Osteoblast (primary cell): Measurements from ENCODE around the gene IFNB1. TPM values are rescaled to one million over a fixed set of nuclear protein-coding genes. Genes with fewer than 3 reads are reported as not detected.
A peak's percentile ranks its signal among the peaks of the same experiment; 100 is the strongest.

ENCODE experiments used
- DNase-seq: peaks from one replicate; pipeline ENCODE4 v3.0.0; 2011; ENCODE audit warnings: low spot score, mixed read lengths; ENCODE audit not compliant: insufficient read length; ENCODE audit errors: missing footprints
- H2AFZ ChIP-seq: 2 replicates; pipeline ENCODE4 v1.6.0; 2011; ENCODE audit warnings: mild to moderate bottlenecking, low read length
- H3K27ac ChIP-seq: 2 replicates; pipeline ENCODE4 v1.5.1; 2011; ENCODE audit warnings: mild to moderate bottlenecking, low read depth, low read length, moderate library complexity
- H3K27me3 ChIP-seq: 2 replicates; pipeline ENCODE4 v1.6.0; 2012; ENCODE audit warnings: mild to moderate bottlenecking, control low read depth, inconsistent platforms, low read length, moderate library complexity; ENCODE audit not compliant: insufficient read depth
- H3K36me3 ChIP-seq: 2 replicates; pipeline ENCODE4 v1.5.1; 2011; ENCODE audit warnings: mild to moderate bottlenecking, low read length, control low read depth, moderate library complexity; ENCODE audit not compliant: insufficient read depth
- H3K4me1 ChIP-seq: 2 replicates; pipeline ENCODE4 v1.5.1; 2011; ENCODE audit warnings: mild to moderate bottlenecking, low read length, control low read depth, moderate library complexity; ENCODE audit not compliant: insufficient read depth
- H3K4me2 ChIP-seq: 2 replicates; pipeline ENCODE4 v1.6.0; 2011; ENCODE audit warnings: mild to moderate bottlenecking, low read length; ENCODE audit not compliant: insufficient read depth
- H3K4me3 ChIP-seq: fragments of 200-600 bp; sonication (generic); 3 replicates; pipeline ENCODE4 v1.5.1; 2012; ENCODE audit warnings: mild to moderate bottlenecking, low read length, inconsistent platforms; ENCODE audit not compliant: insufficient read depth
- H3K79me2 ChIP-seq: 2 replicates; pipeline ENCODE4 v1.6.0; 2012; ENCODE audit warnings: mild to moderate bottlenecking, low read length, control low read depth, inconsistent platforms; ENCODE audit not compliant: insufficient read depth
- H3K9me3 ChIP-seq: 2 replicates; pipeline ENCODE4 v1.5.1; 2011; ENCODE audit warnings: low read depth, low read length, control low read depth
- H4K20me1 ChIP-seq: 2 replicates; pipeline ENCODE4 v1.6.0; 2012; ENCODE audit warnings: mild to moderate bottlenecking, low read length, control low read depth; ENCODE audit not compliant: insufficient read depth
- total RNA-seq: library from RNA; depleted of rRNA; stranded (reverse); fragments of >200 nt; gene quantifications from 2 replicates; pipeline ENCODE4 v1.2.3, GENCODE V29; 2012
- TF ChIP-seq, protein P1 (sequence below): IDR thresholded peaks from 2 replicates; pipeline ENCODE4 v1.5.1; 2011; ENCODE audit warnings: mild to moderate bottlenecking, low read depth, low read length, moderate library complexity; ENCODE audit errors: extremely low read depth

IFNB1 gene
- total RNA-seq, 1 donor = not detected

- Histone ChIP-seq H3K4me1 (peaks cover 11% of the 10 kb centered on the region), H3K9me3 (no peaks in the 10 kb centered on the region), H2AFZ (no peak overlapping the region), H3K36me3 (no peaks in the 10 kb centered on the region), H3K4me2 (no peak overlapping the region), H3K27me3 (no peaks in the 10 kb centered on the region), H4K20me1 (no peaks in the 10 kb centered on the region), H3K27ac (no peak overlapping the region), H3K4me3 (no peak overlapping the region), H3K79me2 (no peaks in the 10 kb centered on the region)
- TF ChIP-seq, protein P1, sequence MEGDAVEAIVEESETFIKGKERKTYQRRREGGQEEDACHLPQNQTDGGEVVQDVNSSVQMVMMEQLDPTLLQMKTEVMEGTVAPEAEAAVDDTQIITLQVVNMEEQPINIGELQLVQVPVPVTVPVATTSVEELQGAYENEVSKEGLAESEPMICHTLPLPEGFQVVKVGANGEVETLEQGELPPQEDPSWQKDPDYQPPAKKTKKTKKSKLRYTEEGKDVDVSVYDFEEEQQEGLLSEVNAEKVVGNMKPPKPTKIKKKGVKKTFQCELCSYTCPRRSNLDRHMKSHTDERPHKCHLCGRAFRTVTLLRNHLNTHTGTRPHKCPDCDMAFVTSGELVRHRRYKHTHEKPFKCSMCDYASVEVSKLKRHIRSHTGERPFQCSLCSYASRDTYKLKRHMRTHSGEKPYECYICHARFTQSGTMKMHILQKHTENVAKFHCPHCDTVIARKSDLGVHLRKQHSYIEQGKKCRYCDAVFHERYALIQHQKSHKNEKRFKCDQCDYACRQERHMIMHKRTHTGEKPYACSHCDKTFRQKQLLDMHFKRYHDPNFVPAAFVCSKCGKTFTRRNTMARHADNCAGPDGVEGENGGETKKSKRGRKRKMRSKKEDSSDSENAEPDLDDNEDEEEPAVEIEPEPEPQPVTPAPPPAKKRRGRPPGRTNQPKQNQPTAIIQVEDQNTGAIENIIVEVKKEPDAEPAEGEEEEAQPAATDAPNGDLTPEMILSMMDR = no peak
- no peak for DNase-seq
These were observed 20.1 kb upstream of the IFNB1 start for GRCh38 chr9:21097817-21098216.

DNA sequence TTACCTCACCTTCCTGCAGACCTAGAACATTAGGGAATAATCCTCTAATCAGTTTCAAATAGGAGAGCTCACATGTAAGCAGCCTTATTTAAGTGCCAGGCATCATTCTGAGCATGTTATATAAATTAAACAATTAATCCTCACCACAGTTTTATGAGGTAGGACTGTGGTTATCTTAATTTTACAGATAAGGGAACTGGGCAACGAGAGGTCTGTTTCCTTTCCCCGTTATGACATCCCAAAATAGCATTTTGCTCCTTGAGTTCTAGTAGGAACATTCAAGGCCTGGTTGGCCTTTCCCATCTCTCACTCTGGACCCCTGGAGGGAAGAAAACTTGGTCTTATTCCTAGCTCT lies 19.1 kb upstream of the IFNB1 start:
- Histone ChIP-seq H3K4me1 (peaks cover 11% of the 10 kb centered on the region), H3K79me2 (no peaks in the 10 kb centered on the region), H3K36me3 (no peaks in the 10 kb centered on the region), H4K20me1 (no peaks in the 10 kb centered on the region), H2AFZ (peak overlapping the region; percentile 90), H3K27ac (peak overlapping the region; percentile 25), H3K27me3 (no peaks in the 10 kb centered on the region), H3K4me2 (peak overlapping the region; percentile 64), H3K4me3 (no peak overlapping the region), H3K9me3 (no peaks in the 10 kb centered on the region)
- TF ChIP-seq, protein P1 = no peak
- DNase-seq = no peak

DNA sequence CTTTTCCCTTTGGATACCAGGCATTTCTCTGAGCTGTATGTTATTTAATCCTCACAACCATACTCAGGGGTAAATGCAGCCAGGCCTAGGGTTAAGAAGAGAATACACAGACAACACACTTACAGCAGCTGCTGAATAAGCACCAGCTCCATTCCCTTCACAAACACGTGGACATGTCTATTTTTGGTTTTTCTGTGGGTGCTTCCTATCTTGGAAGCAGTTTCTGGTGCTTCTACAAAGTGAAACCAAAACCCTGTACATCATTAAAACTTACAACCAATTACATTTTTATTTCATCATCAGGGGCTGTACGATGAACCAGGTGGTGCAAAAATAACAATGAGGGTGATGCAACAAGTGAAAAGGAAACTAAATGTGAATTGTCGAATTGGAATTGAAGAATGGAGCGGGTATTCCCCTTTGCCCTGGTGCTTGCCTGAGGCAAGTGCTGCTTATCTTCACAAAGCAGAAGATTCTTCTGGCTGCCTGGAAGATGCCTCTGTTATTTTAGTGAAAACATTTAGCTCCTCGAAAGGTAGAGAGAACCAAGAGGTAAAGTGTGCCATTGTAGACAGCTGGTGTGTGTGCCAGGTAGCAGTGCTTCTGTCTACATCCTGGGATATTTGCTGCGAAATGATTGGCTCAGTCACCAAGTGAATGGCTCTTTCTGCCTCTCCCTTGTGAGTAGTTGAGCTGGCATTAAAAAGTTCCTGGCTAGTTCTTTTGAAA lies 18.6 kb upstream of the IFNB1 start:
- Histone ChIP-seq H3K27ac (peak overlapping the region; percentile 25), H3K4me3 (peak overlapping the region; percentile 58), H3K9me3 (no peaks in the 10 kb centered on the region), H3K4me2 (peak overlapping the region; percentile 64), H3K79me2 (no peaks in the 10 kb centered on the region), H3K36me3 (no peaks in the 10 kb centered on the region), H3K27me3 (no peaks in the 10 kb centered on the region), H4K20me1 (no peaks in the 10 kb centered on the region), H2AFZ (peak overlapping the region; percentile 90), H3K4me1 (peaks cover 14% of the 10 kb centered on the region)
- TF ChIP-seq, protein P1 = no peak
- no peak for DNase-seq

GRCh38 chr9:21095561-21095960 lies 17.8 kb upstream of the IFNB1 start:
- Histone ChIP-seq H3K79me2 (no peaks in the 10 kb centered on the region), H3K27ac (no peak overlapping the region), H3K27me3 (no peaks in the 10 kb centered on the region), H2AFZ (no peak overlapping the region), H3K4me2 (no peak overlapping the region), H3K4me1 (peaks cover 14% of the 10 kb centered on the region), H3K9me3 (no peaks in the 10 kb centered on the region), H3K36me3 (no peaks in the 10 kb centered on the region), H4K20me1 (no peaks in the 10 kb centered on the region), H3K4me3 (no peak overlapping the region)
- TF ChIP-seq, protein P1 = no peak
- DNase-seq = no peak
